ENCODE measurements around the gene SRGN.

GRCh38 chr10:69107176-69107490 is 19.2 kb downstream of the SRGN start:
- TF ChIP-seq POLR2AphosphoS5 (IDR thresholded peaks at IDR 0.05; ENCODE audit: low read depth, low read length) (no peak), REST (IDR thresholded peaks at IDR 0.05; ENCODE audit: insufficient read depth in 1 of 2, low read depth in 2 of 2, low read length in 1 of 2) (no peak), CTCF (IDR thresholded peaks at IDR 0.05) (no peak), TCF7L2 (IDR thresholded peaks at IDR 0.05; ENCODE audit: low read depth, low read length) (no peak), SIN3A (IDR thresholded peaks at IDR 0.05; ENCODE audit: borderline replicate concordance, insufficient read depth, low read depth, low read length) (no peak)
